KMS-11 (cell line): Measurements from ENCODE around the gene ZNF76.

Experiments
- H2AFZ ChIP-seq: fragments of 200-600 bp; sonication (generic); 2 replicates; pipeline ENCODE4 v1.6.1; 2016; ENCODE audit warnings: antibody characterized with exemption, mixed run types, low read depth
- H3K27ac ChIP-seq: fragments of 200-600 bp; sonication (generic); 2 replicates; pipeline ENCODE4 v1.6.1; 2016; ENCODE audit warnings: mild to moderate bottlenecking, mixed run types
- H3K27me3 ChIP-seq: fragments of 200-600 bp; sonication (generic); 2 replicates; pipeline ENCODE4 v1.6.1; 2017; ENCODE audit warnings: mild to moderate bottlenecking, low read depth, mixed run types, moderate library complexity; ENCODE audit not compliant: insufficient read depth
- H3K36me3 ChIP-seq: fragments of 200-600 bp; sonication (generic); 2 replicates; pipeline ENCODE4 v1.6.1; 2017; ENCODE audit warnings: mild to moderate bottlenecking, mixed run types; ENCODE audit not compliant: insufficient read depth
- H3K4me1 ChIP-seq: fragments of 200-600 bp; sonication (generic); 2 replicates; pipeline ENCODE4 v1.6.1; 2016; ENCODE audit warnings: mild to moderate bottlenecking, low read depth, mixed run types; ENCODE audit not compliant: poor library complexity, severe bottlenecking
- H3K4me2 ChIP-seq: fragments of 200-600 bp; sonication (generic); 2 replicates; pipeline ENCODE4 v1.7.0; 2016; ENCODE audit warnings: mild to moderate bottlenecking, mixed run types
- H3K4me3 ChIP-seq: fragments of 200-600 bp; sonication (generic); IDR thresholded peaks from 2 replicates; pipeline ENCODE4 v1.6.1; 2017; ENCODE audit warnings: low read depth, low read length, mixed read lengths; ENCODE audit not compliant: insufficient read depth
- H3K79me2 ChIP-seq: fragments of 200-600 bp; sonication (generic); 2 replicates; pipeline ENCODE4 v1.6.1; 2016; ENCODE audit warnings: low read depth, mixed run types; ENCODE audit not compliant: insufficient read depth
- H3K9ac ChIP-seq: fragments of 200-600 bp; sonication (generic); 2 replicates; pipeline ENCODE4 v1.6.1; 2016; ENCODE audit warnings: mild to moderate bottlenecking, mixed run types
- H4K20me1 ChIP-seq: fragments of 200-600 bp; sonication (generic); 2 replicates; pipeline ENCODE4 v1.6.1; 2016; ENCODE audit warnings: mild to moderate bottlenecking, mixed run types; ENCODE audit not compliant: insufficient read depth
- CTCF ChIP-seq: fragments of 200-600 bp; sonication (generic); conservative IDR thresholded peaks from 2 replicates; pipeline ENCODE4 v1.6.1; 2017; ENCODE audit warnings: low read depth, mild to moderate bottlenecking, antibody characterized with exemption, low read length, moderate library complexity, mixed read lengths

The ZNF76 gene

GRCh38 chr6:35224720-35225119 is 34.8 kb upstream of the ZNF76 start:
- H3K9ac ChIP-seq, result no peak overlapping the region
- no peaks in the 10 kb centered on the region for H3K36me3 ChIP-seq
- no peak overlapping the region for H3K27ac ChIP-seq
- no peaks in the 10 kb centered on the region for H3K79me2 ChIP-seq
- H3K27me3 ChIP-seq, result no peaks in the 10 kb centered on the region
- no peaks in the 10 kb centered on the region for H3K4me1 ChIP-seq
- H3K4me3 ChIP-seq, result no peak overlapping the region
- no peak for TF ChIP-seq CTCF
- no peaks in the 10 kb centered on the region for H4K20me1 ChIP-seq
- no peak overlapping the region for H3K4me2 ChIP-seq
- H2AFZ ChIP-seq, result no peak overlapping the region

- H3K27me3 ChIP-seq, result no peaks in the 10 kb centered on the region
- H2AFZ ChIP-seq, result no peak overlapping the region
- H3K4me3 ChIP-seq, result no peak overlapping the region
- no peak overlapping the region for H3K27ac ChIP-seq
- no peaks in the 10 kb centered on the region for H3K4me1 ChIP-seq
- H3K9ac ChIP-seq, result no peak overlapping the region
- no peaks in the 10 kb centered on the region for H4K20me1 ChIP-seq
- H3K36me3 ChIP-seq, result no peaks in the 10 kb centered on the region
- no peaks in the 10 kb centered on the region for H3K79me2 ChIP-seq
- no peak overlapping the region for H3K4me2 ChIP-seq
- TF ChIP-seq CTCF, result no peak
Observed at GRCh38 chr6:35228481-35228880, 31.1 kb upstream of the ZNF76 start.

- Histone ChIP-seq H3K4me1 (no peaks in the 10 kb centered on the region), H3K4me2 (no peak overlapping the region), H4K20me1 (no peaks in the 10 kb centered on the region), H3K4me3 (no peak overlapping the region), H3K9ac (no peak overlapping the region), H3K27me3 (no peaks in the 10 kb centered on the region), H2AFZ (no peak overlapping the region), H3K36me3 (no peaks in the 10 kb centered on the region), H3K27ac (no peak overlapping the region), H3K79me2 (no peaks in the 10 kb centered on the region)
- TF ChIP-seq CTCF, result no peak
Observed at GRCh38 chr6:35229304-35229703, 30.2 kb upstream of the ZNF76 start.

- Histone ChIP-seq H3K4me3 (no peak overlapping the region), H2AFZ (no peak overlapping the region), H3K36me3 (no peaks in the 10 kb centered on the region), H4K20me1 (no peaks in the 10 kb centered on the region), H3K4me1 (no peaks in the 10 kb centered on the region), H3K9ac (no peak overlapping the region), H3K27me3 (no peaks in the 10 kb centered on the region), H3K27ac (no peak overlapping the region), H3K79me2 (no peaks in the 10 kb centered on the region), H3K4me2 (no peak overlapping the region)
- no peak for TF ChIP-seq CTCF
Observed at GRCh38 chr6:35230498-35230897, 29.0 kb upstream of the ZNF76 start.

- Histone ChIP-seq H2AFZ (no peak overlapping the region), H3K27ac (no peak overlapping the region), H3K9ac (no peak overlapping the region), H4K20me1 (no peaks in the 10 kb centered on the region), H3K4me1 (no peaks in the 10 kb centered on the region), H3K79me2 (no peaks in the 10 kb centered on the region), H3K36me3 (no peaks in the 10 kb centered on the region), H3K4me2 (no peak overlapping the region), H3K27me3 (no peaks in the 10 kb centered on the region), H3K4me3 (no peak overlapping the region)
- no peak for TF ChIP-seq CTCF
Observed at GRCh38 chr6:35230950-35231349, 28.6 kb upstream of the ZNF76 start.
